Spleen (tissue), 7 donors: ENCODE data around the gene HNF1B.

ENCODE experiments used
- CTCF ChIP-seq, 11 experiments: fragments of 200-600 bp in 7 of 11; fragments of 450-650 bp in 4 of 11; sonication (generic) in 4 of 11; IDR thresholded peaks in 8 of 11; conservative IDR thresholded peaks in 3 of 11; 1 replicate in 7 of 11; 2 replicates in 4 of 11; pipeline versions ENCODE4 v1.4.0 to v1.8.0; 2016 to 2021; ENCODE audit warnings: antibody characterized with exemption in 11 of 11, inconsistent platforms in 4 of 11, mild to moderate bottlenecking in 1 of 11
- POLR2A ChIP-seq, 3 donors: fragments of 450-650 bp; IDR thresholded peaks; one replicate each; pipeline ENCODE4 v1.5.1; 2017; ENCODE audit warnings: antibody characterized with exemption in 3 of 3, mild to moderate bottlenecking in 1 of 3
- donor health status: DM: no; HTN: no; CAD: no; lungs with moderate emphysema.
- donor health status: DM: no; HTN: no; CAD: no.
- donor health status: DM: no; HTN: no; CAD: no.

DNA sequence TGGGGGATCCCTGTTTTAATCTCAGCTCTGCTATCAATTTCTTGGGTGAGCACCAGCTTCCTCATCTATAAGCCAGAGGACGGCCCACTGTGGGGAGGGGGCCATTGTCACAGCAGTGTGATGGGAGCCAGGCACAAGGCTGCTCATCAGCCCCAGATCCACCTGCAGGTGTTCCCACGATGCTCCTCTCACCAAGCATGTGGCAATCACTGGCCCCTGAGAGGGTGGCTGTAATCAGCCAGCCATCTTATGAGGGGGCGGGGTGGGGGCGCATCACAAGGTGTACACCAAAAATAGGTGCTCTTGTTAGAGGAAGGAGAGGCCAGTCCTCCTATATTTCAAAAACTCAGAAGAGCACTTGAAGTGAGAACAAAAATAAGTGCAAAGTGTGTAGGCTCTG lies 31.2 kb downstream of the HNF1B start:
- TF ChIP-seq CTCF (IDR thresholded peaks at IDR 0.05 in 8 of 11, conservative IDR thresholded peaks at IDR 0.05 in 3 of 11) (no peak), POLR2A (IDR thresholded peaks at IDR 0.05) (no peak)
